Anterior cingulate cortex (tissue), 58 donors: ENCODE data around the gene CFAP69.
A peak's percentile ranks its signal among the peaks of the same experiment; 100 is the strongest.
"Not testable (repeated sequence)": the region's sequence is repeated elsewhere in the genome, so short reads cannot be mapped to it uniquely, and the experiment has no call there.

Experiments used
- DNase-seq, 58 donors: peaks; one replicate each; lab custom pipeline; 2025; lab: John Stamatoyannopoulos, UW

Gene CFAP69

DNA sequence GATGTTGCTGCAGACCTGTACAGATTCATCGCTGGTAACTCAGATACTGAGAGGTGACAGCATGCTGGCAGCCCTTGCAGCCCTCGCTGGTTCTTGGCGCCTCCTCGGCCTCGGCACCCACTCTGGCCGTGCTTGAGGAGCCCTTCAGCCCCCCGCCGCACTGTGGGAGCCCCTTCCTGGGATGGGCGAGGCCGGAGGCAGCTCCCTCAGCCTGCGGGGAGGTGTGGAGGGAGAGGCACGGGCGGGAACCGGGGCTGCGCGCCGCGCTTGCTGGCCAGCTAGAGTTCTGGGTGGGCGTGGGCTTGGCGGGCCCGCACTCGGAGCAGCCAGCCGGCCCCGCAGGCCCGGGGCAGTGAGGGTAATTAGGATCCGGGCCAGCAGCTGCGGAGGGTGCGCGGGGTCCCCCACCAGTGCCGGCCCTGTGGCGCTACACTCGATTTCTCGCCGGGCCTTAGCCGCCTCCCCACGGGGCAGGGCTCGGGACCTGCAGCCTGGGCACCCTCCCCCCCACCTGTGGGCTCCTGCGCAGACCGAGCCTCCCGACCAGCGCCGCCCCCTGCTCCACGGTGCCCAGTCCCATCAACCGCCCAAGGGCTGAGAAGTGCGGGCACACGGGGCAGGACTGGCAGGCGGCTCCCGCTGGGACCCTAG is 89.3 kb downstream of the CFAP69 start:
- no peak for DNase-seq

DNA sequence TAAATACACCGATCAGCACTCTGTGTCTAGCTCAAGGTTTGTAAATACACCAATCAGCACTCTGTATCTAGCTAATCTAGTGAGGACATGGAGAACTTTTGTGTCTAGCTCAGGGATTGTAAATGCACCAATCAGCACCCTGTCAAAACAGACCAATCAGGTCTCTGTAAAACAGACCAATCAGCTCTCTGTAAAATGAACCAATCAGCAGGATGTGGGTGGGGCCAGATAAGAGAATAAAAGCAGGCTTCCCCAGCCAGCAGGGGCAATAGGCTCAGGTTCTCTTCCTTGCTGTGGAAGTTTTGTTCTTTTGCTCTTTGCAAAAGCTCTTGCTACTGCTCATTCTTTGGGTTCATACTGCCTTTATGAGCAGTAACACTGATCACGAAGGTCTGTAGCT is 90.0 kb downstream of the CFAP69 start:
- DNase-seq: not testable (repeated sequence)

DNA sequence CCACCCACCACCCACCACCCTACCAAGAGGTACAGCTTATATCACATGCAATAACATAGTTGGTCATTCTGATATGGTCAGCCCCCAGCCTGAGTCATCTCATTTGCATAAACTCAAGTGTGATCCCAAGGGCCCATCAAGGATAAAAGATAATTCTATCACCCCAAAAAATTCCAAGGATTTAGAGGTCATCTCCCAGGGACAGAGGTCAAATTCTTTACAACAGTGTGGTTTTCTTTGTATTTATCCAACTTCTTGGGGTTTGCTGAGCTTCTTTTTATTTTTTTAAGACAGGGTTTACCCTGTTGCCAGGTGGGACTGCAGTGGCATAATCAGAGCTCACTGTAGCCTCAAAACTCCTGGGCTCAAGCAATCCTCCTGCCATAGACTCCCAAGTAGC is 92.1 kb downstream of the CFAP69 start:
- DNase-seq: no peak

DNA sequence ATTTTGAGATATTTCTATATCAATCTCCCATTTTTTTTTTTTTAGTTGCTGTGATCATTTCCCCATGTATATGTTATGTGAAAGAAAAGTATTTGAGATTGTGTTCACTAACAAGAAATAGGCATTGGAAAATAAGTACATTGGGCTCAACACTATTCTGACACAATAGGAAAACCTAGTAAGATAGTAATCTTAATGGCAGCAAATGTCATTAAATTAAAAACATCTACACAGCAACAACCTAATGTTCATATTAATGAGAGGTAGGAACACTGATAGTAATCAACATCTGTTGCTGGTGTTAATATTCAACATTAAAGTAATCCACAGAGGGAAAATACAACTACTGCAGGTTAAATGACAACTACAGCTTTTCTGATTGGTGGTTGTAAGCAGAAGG is 100.0 kb downstream of the CFAP69 start:
- no peak for DNase-seq

DNA sequence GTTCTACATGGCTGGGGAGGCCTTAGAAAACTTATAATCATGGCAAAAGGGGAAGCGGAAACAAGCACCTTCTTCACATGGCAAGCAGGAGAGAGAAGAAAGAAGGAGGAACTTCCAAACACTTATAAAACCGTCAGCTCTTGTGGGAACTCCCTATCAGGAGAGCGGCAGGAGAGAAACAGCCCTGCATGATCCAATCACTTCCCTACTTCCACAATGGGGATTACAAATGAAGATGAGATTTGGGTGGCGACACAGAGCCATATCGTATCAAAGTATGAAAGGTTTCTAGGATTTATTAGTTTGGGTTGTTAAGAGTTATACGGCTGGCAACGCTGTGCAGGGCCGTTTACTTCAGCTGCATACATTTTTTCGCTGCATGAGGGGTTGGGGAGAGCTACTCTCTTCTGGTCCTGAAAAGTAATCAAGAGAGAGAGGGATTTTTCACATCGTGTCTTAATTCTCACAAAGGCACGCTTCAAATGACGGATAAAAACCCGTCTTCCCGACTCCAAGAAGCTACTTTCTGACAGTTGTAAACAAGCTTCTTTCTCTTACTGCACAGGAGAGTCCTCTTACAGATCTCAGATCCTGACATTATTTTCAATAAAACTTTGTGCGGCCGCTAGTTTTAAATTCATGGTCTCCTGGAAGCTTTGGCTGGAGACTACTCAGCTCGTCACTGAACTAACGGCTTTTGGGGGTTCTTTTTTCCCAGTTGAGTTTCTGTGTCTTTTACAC is 100.8 kb downstream of the CFAP69 start:
- peak in 16 of 58 donors; percentile 7 to 64 (median 36) for DNase-seq

DNA sequence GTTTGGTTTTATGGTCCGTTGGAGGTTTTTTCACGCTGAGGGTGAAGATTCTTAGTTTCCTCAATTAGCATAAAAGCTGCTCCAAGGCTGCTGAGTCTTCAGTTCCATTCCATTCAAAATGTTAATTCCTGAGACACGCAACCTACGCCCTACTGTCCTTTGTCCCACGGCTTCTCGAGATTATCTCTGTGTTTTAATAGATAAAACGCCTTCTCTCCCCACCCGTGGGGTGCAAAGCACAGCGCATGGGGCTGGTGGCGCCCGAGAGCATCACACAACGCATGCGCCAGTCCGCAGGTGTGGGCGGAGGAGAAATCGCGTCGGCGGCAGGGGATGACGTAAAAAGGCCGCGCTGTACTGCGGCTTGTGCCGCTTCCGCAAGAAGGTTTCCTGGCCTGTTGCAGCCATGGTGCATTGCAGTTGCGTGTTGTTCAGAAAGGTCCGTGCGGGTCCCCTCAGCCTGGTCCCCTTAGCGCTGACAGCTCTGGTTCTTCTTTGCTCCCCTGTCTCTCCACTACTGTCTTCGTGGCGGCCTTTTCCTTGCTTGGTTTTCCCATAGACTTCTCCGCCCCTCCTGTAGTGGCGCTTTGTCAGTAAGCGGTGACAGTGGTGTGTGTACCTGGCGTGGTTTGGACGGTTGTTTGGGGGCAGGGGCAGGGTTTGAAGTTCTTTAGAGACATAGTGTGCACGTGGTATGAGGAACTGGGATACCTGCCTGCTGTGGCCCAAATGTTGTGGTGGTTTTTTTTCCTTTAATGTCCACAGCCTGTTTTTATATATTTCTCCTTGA is 101.6 kb downstream of the CFAP69 start, which contains the start of gene GTPBP10:
Gene GTPBP10 (plus strand): TSS at position 381 of the 790 bp plus-strand sequence. CDS start 26 bp downstream, at position 407.
- DNase-seq: peak; percentile 40 to 94 (median 88)

DNA sequence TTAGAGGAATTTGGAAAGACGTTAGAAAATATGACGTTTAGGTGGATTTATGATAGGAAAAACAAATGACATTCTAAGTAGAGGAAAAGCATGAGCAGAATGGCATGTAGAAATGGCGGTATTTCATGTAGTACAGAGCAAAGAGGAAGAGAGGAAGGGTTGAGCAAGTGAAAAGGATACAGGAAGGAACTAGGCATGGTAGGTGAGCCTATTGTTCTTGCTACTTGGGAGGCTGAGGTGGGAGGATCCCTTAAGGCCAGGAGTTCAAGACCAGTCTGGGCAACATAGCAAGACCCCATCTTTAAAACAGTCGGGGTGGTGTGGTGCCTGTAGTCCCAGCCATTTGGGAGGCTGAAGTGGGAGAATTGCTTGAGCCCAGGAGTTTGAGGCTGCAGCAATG is 102.8 kb downstream of the CFAP69 start:
- DNase-seq: no peak

DNA sequence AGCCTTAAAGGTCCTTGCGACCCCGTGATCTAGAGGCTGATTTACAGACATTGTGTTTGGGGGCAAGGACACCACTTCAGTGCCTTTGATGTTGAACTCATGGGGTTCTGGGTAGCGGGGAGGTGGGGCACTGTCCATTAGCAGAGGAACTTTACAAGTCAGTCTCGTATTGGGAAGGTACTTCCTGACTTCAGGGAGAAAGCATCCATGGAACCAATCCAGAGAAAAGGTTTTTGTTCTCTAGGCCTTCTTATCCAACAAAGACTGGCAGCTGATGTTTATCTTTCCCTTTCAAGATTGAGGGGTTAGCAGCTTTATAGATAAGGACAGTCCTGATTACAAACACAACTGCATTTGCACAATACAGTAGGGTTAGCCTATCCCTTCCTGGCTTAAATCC is 104.3 kb downstream of the CFAP69 start:
- no peak for DNase-seq

DNA sequence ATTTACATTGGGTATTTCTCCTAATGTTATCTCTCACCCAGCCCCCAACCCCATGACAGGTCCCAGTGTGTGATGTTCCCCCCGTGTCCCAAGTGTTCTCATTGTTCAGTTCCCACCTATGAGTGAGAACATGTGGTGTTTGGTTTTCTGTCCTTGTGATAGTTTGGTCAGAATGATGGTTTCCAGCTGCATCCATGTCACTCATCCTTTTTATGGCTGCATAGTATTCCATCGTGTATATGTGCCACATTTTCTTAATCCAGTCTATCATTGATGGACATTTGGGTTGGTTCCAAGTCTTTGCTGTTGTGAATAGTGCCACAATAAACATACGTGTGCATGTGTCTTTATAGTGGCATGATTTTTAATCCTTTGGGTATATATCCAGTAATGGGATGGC is 105.1 kb downstream of the CFAP69 start:
- DNase-seq: not testable (repeated sequence)

DNA sequence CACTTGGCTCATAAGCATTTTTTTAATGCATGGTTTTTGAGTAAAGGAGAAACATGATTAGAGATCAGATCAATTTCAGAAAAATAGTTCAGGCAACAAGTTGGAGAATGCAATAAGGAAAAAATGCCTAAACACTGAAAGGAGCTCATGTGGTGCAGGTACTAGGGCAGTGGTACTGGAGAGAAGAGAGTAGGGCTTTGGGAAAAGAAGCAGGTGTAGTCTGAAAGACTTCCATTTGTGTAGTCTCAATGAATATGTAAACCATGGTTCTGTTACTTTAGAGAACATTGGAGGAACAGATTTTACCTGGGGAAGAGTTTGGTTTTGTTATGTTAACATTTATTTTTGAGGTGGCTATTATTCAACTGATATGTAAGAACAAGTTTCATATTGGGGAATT is 107.0 kb downstream of the CFAP69 start:
- no peak for DNase-seq
